IPS-18c (cell line): ENCODE measurements around the gene RPH3AL.
"Not testable (repeated sequence)": the region's sequence is repeated elsewhere in the genome, so short reads cannot be mapped to it uniquely, and the experiment has no call there.

ENCODE experiments used
- H3K4me3 ChIP-seq: 2 replicates; pipeline ENCODE4 v1.7.0; 2013; ENCODE audit warnings: low read depth, mild to moderate bottlenecking, low read length, moderate library complexity; ENCODE audit not compliant: insufficient read depth
- H3K9me3 ChIP-seq: one replicate; pipeline ENCODE4 v1.6.1; 2013; ENCODE audit warnings: mild to moderate bottlenecking, low read length, moderate library complexity; ENCODE audit not compliant: control insufficient read depth, insufficient read depth

RPH3AL gene

GRCh38 chr17:382644-383533 is 30.3 kb upstream of the RPH3AL start:
- no peak overlapping the region for H3K4me3 ChIP-seq
- no peaks in the 10 kb centered on the region for H3K9me3 ChIP-seq

DNA sequence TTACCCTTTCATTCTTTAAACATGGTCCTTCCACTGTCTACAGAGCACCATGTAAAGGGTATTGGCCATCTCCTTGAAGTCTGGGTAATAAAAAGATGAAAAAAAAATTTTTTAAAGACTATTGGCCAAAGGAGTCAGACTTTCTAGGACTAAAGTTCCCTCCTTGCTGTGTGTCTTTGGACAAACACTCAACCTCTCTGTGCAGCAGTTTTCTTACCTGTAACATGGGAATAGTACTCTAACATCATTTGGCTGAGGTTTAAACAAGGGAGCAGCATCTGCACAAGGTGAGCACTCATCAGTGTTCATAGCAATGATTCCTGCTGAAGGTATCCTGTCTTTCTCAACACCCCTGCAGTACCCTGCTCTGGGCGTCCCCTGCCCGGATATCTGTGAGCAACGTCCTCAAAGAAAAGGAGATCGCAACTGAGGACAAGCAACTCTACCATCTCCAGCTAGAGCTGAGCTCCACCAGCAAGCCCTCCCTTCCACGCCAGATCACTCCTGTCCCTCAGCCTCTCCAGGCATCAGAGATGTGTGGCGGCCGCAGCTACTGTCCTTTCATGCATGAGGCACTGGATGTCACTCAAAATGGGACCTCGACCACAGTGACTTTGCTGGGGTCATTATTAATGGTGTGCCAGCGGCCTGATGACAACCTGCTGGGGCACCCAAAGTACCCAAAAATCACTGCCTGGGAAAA is 29.5 kb upstream of the RPH3AL start:
- Histone ChIP-seq H3K9me3 (no peaks in the 10 kb centered on the region), H3K4me3 (no peak overlapping the region)

GRCh38 chr17:381516-381915 is 28.9 kb upstream of the RPH3AL start:
- no peaks in the 10 kb centered on the region for H3K9me3 ChIP-seq
- H3K4me3 ChIP-seq: no peak overlapping the region

- Histone ChIP-seq H3K4me3 (no peak overlapping the region), H3K9me3 (no peaks in the 10 kb centered on the region)
These were observed 27.2 kb upstream of the RPH3AL start for GRCh38 chr17:379531-380465.

DNA sequence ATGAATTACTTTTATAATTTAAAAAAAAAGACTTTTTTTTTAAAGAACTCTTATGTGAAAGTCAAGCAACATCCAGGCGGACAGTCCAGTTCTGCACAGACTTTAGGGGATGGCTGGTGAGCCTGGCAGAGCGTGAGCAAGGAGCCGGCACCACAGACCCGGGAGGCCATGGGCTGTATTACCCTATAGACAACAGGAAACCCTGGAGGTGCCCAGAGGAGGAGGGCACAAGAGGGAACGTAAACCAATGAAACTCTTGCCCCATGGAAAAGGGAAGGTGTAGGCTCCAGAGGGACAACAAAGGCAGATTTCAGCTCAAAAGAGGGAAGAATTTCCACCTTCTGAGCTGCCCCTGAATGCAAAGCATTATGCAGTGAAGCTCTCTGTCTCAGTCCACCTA is 25.5 kb upstream of the RPH3AL start:
- Histone ChIP-seq H3K9me3 (no peaks in the 10 kb centered on the region), H3K4me3 (no peak overlapping the region)

DNA sequence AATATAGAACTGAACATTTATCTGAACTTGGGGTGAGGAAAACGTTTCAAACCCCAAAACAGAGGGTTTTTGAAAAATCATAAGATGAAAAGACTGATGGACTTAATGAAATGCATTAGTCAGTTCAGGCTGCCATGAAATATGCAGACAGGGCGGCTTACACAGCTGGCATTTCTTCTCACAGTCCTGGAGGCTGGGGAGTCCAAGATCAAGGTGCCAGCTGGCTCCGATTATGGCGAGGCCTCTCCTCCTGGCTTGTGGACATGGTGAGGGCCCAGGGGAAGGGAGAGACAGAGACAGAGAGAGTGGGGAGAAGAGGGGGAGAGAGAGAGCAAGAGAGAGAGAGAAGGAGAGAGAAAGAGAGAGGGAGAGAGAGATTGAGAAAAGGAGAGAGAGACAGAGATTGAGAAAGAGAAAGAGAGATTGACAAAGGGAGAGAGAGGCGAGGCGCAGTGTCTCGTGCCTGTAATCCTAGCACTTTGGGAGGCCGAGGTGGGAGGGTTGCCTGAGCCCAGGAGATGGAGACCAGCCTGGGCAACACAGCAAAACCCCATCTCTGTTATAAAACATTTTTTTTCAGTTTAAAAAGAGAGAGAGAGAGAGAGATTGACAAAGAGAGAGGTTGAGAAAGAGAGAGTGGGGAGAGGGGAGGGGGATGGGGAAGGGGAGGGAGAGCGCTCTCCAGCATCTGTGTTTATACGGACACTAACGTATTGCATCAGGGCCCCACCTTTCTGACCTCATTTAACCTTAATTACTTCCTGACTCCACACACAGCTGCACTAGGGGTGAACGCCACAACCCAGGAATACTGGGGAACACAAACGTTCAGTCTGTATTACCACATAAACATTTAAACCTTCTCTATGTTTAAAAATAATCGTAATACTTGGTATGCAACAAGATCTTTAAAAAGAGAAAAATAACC is 24.6 kb upstream of the RPH3AL start:
- Histone ChIP-seq H3K9me3 (no peaks in the 10 kb centered on the region), H3K4me3 (no peak overlapping the region)

GRCh38 chr17:373613-374230 is 21.1 kb upstream of the RPH3AL start:
- H3K4me3 ChIP-seq: no peak overlapping the region
- no peaks in the 10 kb centered on the region for H3K9me3 ChIP-seq

DNA sequence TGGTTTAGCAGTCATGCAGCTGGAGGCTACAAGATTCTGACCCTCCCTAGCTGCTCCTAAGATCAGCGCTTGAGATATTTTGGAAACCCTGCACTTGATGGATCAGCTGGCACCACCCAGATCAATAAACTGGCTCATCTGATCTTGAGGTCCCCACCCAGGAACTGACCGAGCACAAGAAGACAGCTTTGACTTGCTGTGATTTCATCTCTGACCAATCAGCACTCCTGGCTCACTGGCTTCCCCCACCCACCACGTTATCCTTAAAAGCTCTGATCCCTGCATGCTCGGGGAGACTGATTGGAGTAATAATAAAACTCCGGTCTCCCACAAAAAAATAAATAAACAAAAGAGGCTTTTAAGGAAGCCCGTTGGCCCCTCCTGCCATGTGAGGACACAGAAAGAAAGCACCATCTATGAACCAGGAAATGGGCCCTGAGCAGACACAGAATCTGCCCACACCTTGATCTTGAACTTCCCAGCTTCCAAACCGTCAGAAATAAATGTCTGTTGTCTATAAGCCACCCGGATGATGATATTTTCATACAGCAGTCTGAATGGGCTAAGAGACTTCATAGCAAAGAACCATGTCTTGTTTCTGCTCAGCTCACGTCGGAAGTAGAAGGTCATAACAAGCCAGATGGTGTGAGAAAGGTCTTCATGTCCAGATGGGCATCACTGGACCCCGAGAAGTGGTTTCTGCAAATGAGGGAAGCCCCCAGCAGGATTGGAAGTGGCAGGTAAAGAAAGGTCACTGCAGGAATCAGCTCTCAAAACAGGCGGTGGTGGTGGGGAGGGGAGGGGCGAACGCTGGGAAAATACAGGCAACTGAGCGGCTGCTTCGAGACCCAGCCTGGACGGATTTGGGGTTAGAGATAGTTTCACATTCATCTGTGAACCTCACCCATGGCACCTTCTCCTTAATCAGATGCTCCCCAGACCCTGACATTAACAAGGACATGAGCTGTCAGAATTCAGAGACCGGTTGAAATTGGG is 19.8 kb upstream of the RPH3AL start:
- Histone ChIP-seq H3K9me3 (no peaks in the 10 kb centered on the region), H3K4me3 (no peak overlapping the region)

DNA sequence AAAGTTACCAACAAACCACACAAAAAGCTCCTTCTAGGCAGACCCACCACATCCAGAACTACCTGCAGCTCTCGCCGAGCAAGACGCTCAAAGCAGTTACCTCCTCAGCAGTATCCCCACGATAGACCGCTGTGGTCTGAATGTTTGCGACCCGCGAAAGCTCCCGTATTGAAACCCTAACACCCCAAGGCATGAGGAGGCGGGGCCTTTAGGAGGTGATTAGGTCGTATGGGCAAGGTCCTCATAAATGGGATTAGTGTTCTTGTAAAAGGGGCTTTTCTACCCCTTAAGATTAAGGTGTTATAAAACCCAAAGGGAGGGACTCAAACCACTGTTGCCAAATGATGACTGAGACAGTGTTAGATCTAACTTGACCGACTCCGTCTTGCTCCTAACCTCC is 19.0 kb upstream of the RPH3AL start:
- H3K9me3 ChIP-seq: no peaks in the 10 kb centered on the region

DNA sequence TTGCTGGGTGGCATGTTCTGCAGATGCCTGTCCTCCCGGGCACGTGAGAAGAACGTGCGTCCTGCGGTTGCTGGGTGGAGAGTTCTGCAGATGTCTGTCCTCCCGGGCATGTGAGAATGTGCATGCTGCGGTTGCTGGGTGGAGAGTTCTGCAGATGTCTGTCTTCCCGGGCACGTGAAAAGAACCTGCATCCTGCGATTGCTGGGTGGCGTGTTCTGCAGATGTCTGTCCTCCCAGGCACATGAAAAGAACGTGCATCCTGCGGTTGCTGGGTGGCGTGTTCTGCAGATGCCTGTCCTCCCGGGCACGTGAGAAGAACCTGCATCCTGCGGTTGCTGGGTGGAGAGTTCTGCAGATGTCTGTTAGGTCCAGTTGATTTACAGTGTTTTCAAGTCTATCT is 15.0 kb upstream of the RPH3AL start:
- not testable (repeated sequence) for H3K4me3 ChIP-seq, H3K9me3 ChIP-seq

More for the DNA sequence above, 19.0 kb upstream of the RPH3AL start:
- no peak overlapping the region for H3K4me3 ChIP-seq

- not testable (repeated sequence) for H3K9me3 ChIP-seq, H3K4me3 ChIP-seq
These were observed 14.3 kb upstream of the RPH3AL start for GRCh38 chr17:366657-367615.

DNA sequence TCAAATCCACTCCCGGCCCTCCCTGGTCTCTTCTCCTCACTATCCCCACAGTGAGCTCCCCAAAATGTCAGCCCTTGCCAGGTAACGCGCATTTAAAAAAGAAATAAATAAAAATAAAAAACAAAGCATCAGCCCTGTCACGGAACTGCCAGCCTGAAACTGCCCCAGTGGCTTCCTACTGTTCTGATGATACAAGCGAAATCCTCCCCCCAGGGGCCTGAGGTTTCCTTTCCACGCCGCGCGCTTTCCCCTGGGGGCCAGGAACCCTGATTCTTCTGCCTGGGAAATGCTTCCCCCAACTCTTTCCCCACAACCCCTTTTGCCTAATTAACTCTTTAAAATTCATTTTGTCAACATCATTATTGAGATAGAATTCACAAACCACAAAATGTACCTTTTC is 12.2 kb upstream of the RPH3AL start:
- Histone ChIP-seq H3K4me3 (no peak overlapping the region), H3K9me3 (peaks cover 6% of the 10 kb centered on the region)

GRCh38 chr17:364308-364707 is 11.7 kb upstream of the RPH3AL start:
- H3K9me3 ChIP-seq: peaks cover 6% of the 10 kb centered on the region
- no peak overlapping the region for H3K4me3 ChIP-seq

DNA sequence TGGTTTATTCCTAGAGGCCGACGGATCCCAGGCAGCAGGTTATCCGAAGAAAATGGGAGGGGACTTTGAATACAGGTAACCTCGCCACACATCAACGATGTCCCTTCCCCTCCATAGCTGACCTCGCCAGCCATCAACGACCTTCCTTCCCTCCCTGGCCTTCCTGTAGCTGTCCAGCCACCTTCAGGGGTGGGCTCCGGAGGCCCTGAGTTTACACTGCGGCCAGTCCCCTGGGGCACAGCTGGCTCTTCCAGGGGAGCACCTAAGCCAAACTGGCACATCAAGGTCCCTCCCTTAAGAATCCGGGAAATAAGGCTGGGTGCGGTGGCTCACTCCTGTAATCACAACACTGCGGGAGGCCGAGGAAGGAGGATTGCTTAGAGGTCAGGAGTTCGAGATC is 10.1 kb upstream of the RPH3AL start:
- Histone ChIP-seq H3K4me3 (no peak overlapping the region), H3K9me3 (peaks cover 6% of the 10 kb centered on the region)
